PC-9 (cell line): ENCODE data around the gene AKR1B1.

Source experiments
- CTCF ChIP-seq: fragments of 200-600 bp; sonication (generic); conservative IDR thresholded peaks from 2 replicates; pipeline ENCODE4 v1.6.1; 2017; ENCODE audit warnings: mixed run types, antibody characterized with exemption, mild to moderate bottlenecking, moderate library complexity
- EZH2 ChIP-seq: fragments of 200-600 bp; sonication (generic); IDR thresholded peaks from 2 replicates; pipeline ENCODE4 v1.8.0; 2017; ENCODE audit warnings: antibody characterized with exemption, low read depth

- TF ChIP-seq CTCF (no peak), EZH2 (no peak)
Measured at GRCh38 chr7:134414109-134414508, 44.8 kb downstream of the AKR1B1 start.
